HepG2 (cell line): ENCODE measurements around the gene EPHA2. TPM values are rescaled to one million over a fixed set of nuclear protein-coding genes. Genes with fewer than 3 reads are reported as not detected.

Source experiments
- DPF2 ChIP-seq: sonication (generic); formaldehyde crosslinking; IDR thresholded peaks from 2 replicates; pipeline ENCODE4 v1.4.0; 2020; ENCODE audit warnings: mild to moderate bottlenecking, low read depth, missing genetic modification reagents, borderline replicate concordance
- FOXM1 ChIP-seq: sonication (generic); formaldehyde crosslinking; IDR thresholded peaks from 2 replicates; pipeline ENCODE4 v1.5.0; 2020; ENCODE audit warnings: missing genetic modification reagents
- MXD4 ChIP-seq: IDR thresholded peaks from 2 replicates; pipeline ENCODE4 v1.6.1; 2016; ENCODE audit warnings: mild to moderate bottlenecking, missing biosample characterization, missing genetic modification reagents
- PAF1 ChIP-seq: IDR thresholded peaks from 2 replicates; pipeline ENCODE4 v1.6.1; 2016; ENCODE audit warnings: missing genetic modification reagents, missing compliant biosample characterization
- PLRG1 ChIP-seq: fragments of 450-650 bp; conservative IDR thresholded peaks from 2 replicates; pipeline ENCODE4 v1.6.1; 2016
- SALL2 ChIP-seq: sonication (generic); formaldehyde crosslinking; IDR thresholded peaks from 2 replicates; pipeline ENCODE4 v1.8.1; 2023; ENCODE audit warnings: mild to moderate bottlenecking, missing genetic modification reagents, inconsistent platforms
- SIX1 ChIP-seq: sonication (generic); formaldehyde crosslinking; IDR thresholded peaks from 2 replicates; pipeline ENCODE4 v1.4.0; 2020; ENCODE audit warnings: missing genetic modification reagents, borderline replicate concordance
- SUZ12 ChIP-seq: fragments of 150-350 bp; IDR thresholded peaks from 2 replicates; pipeline ENCODE4 v1.6.1; 2014; ENCODE audit warnings: low read depth, low read length
- YEATS2 ChIP-seq: sonication (generic); formaldehyde crosslinking; IDR thresholded peaks from 2 replicates; pipeline ENCODE4 v1.4.0; 2020; ENCODE audit warnings: missing genetic modification reagents, borderline replicate concordance
- ZBTB37 ChIP-seq: sonication (generic); formaldehyde crosslinking; IDR thresholded peaks from 2 replicates; pipeline ENCODE4 v1.4.0; 2020; ENCODE audit warnings: mild to moderate bottlenecking, missing genetic modification reagents
- ZNF572 ChIP-seq: sonication (generic); formaldehyde crosslinking; IDR thresholded peaks from 2 replicates; pipeline ENCODE4 v1.5.1; 2020; ENCODE audit warnings: mild to moderate bottlenecking, missing genetic modification reagents
- ZNF597 ChIP-seq: sonication (generic); formaldehyde crosslinking; IDR thresholded peaks from 2 replicates; pipeline ENCODE4 v1.5.0; 2020; ENCODE audit warnings: missing genetic modification reagents
- ZNF720 ChIP-seq: sonication (generic); formaldehyde crosslinking; IDR thresholded peaks from 2 replicates; pipeline ENCODE4 v1.4.0; 2020; ENCODE audit warnings: missing genetic modification reagents
- ZNF773 ChIP-seq: sonication (generic); formaldehyde crosslinking; IDR thresholded peaks from 2 replicates; pipeline ENCODE4 v1.4.0; 2020; ENCODE audit warnings: missing genetic modification reagents, borderline replicate concordance
- polyA plus RNA-seq, 8 experiments: library from polyadenylated mRNA; depleted of rRNA in 3 of 8; stranded (reverse) in 7 of 8; unstranded in 1 of 8; fragments of >200 nt; fragmentation: Illumina TruSeq in 4 of 8; extraction: Trizol in 4 of 8; gene quantifications; 2 replicates each; pipeline versions ENCODE4 v1.2.1 to v1.2.3, GENCODE V29; 2011 to 2016; ENCODE audit warnings: low read depth in 4 of 8, missing spikeins in 1 of 8, mixed read lengths in 1 of 8; ENCODE audit not compliant: insufficient read depth in 1 of 8
- total RNA-seq, 5 experiments: library from RNA; depleted of rRNA; stranded (reverse); fragments of >200 nt; fragmentation: Illumina TruSeq; extraction: Trizol; gene quantifications; 2 replicates each; pipeline ENCODE4 v1.2.3, GENCODE V29; 2016; ENCODE audit warnings: low read depth in 1 of 5
- TF ChIP-seq, protein P1 (sequence below): sonication (generic); formaldehyde crosslinking; IDR thresholded peaks from 2 replicates; pipeline ENCODE4 v1.4.0; 2020; ENCODE audit warnings: missing genetic modification reagents, borderline replicate concordance
- TF ChIP-seq, protein P2 (sequence below): sonication (generic); formaldehyde crosslinking; IDR thresholded peaks from 2 replicates; pipeline ENCODE4 v1.5.1; 2020; ENCODE audit warnings: missing genetic modification reagents, mild to moderate bottlenecking, borderline replicate concordance
- TF ChIP-seq, protein P3 (sequence below): sonication (generic); formaldehyde crosslinking; conservative IDR thresholded peaks from 2 replicates; pipeline ENCODE4 v1.5.0; 2020; ENCODE audit warnings: missing genetic modification reagents
- TF ChIP-seq, protein P4 (sequence below): sonication (generic); formaldehyde crosslinking; IDR thresholded peaks from 2 replicates; pipeline ENCODE4 v1.8.0; 2022; ENCODE audit warnings: mild to moderate bottlenecking, missing genetic modification reagents, moderate library complexity

EPHA2 gene
- total and polyA plus RNA-seq, 2 of the 13 experiments (the other 11 are each of a cell fraction or from before 2014, with no cell fraction given), result 33.6 to 53.6 TPM

GRCh38 chr1:16143566-16144324 lies 12.1 kb downstream of the EPHA2 start (continued):
- TF ChIP-seq SALL2 (CRISPR knock-in tag) (peak; percentile 69; the same call in 1 of the 2 replicates), DPF2 (CRISPR knock-in tag) (peak; percentile 93), ZNF597 (CRISPR knock-in tag) (no peak), ZNF773 (no peak), ZBTB37 (CRISPR knock-in tag) (no peak), PLRG1 (no peak), SIX1 (peak; percentile 64; the same call in 1 of the 2 replicates), PAF1 (no peak), ZNF572 (CRISPR knock-in tag) (peak; percentile 46; the same call in 1 of the 2 replicates), SUZ12 (no peak), MXD4 (CRISPR knock-in tag) (no peak; the same call in 1 of the 2 replicates), ZNF720 (CRISPR knock-in tag) (no peak), YEATS2 (CRISPR knock-in tag) (peak; percentile 44; the same call in 1 of the 2 replicates), FOXM1 (CRISPR knock-in tag) (no peak)
- TF ChIP-seq, protein P1, sequence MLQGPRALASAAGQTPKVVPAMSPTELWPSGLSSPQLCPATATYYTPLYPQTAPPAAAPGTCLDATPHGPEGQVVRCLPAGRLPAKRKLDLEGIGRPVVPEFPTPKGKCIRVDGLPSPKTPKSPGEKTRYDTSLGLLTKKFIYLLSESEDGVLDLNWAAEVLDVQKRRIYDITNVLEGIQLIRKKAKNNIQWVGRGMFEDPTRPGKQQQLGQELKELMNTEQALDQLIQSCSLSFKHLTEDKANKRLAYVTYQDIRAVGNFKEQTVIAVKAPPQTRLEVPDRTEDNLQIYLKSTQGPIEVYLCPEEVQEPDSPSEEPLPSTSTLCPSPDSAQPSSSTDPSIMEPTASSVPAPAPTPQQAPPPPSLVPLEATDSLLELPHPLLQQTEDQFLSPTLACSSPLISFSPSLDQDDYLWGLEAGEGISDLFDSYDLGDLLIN (CRISPR knock-in tag), result no peak
- TF ChIP-seq, protein P2, sequence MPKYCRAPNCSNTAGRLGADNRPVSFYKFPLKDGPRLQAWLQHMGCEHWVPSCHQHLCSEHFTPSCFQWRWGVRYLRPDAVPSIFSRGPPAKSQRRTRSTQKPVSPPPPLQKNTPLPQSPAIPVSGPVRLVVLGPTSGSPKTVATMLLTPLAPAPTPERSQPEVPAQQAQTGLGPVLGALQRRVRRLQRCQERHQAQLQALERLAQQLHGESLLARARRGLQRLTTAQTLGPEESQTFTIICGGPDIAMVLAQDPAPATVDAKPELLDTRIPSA (CRISPR knock-in tag), result no peak
- TF ChIP-seq, protein P3, sequence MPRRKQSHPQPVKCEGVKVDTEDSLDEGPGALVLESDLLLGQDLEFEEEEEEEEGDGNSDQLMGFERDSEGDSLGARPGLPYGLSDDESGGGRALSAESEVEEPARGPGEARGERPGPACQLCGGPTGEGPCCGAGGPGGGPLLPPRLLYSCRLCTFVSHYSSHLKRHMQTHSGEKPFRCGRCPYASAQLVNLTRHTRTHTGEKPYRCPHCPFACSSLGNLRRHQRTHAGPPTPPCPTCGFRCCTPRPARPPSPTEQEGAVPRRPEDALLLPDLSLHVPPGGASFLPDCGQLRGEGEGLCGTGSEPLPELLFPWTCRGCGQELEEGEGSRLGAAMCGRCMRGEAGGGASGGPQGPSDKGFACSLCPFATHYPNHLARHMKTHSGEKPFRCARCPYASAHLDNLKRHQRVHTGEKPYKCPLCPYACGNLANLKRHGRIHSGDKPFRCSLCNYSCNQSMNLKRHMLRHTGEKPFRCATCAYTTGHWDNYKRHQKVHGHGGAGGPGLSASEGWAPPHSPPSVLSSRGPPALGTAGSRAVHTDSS (CRISPR knock-in tag), result no peak
- TF ChIP-seq, protein P4, sequence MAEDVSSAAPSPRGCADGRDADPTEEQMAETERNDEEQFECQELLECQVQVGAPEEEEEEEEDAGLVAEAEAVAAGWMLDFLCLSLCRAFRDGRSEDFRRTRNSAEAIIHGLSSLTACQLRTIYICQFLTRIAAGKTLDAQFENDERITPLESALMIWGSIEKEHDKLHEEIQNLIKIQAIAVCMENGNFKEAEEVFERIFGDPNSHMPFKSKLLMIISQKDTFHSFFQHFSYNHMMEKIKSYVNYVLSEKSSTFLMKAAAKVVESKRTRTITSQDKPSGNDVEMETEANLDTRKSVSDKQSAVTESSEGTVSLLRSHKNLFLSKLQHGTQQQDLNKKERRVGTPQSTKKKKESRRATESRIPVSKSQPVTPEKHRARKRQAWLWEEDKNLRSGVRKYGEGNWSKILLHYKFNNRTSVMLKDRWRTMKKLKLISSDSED, result no peak
